ENCODE measurements around the gene ARHGEF11. TPM values are rescaled to one million over a fixed set of nuclear protein-coding genes. Genes with fewer than 3 reads are reported as not detected.

ARHGEF11 gene
- total and polyA plus RNA-seq, 9 of the 15 experiments (the other 6 are each of a cell fraction or from before 2014, with no cell fraction given), result 0.14 to 15.5 (median 9.0) TPM

GRCh38 chr1:156886583-156887281 is 158.8 kb downstream of the ARHGEF11 start (continued):
- TF ChIP-seq PBX2 (CRISPR knock-in tag; IDR thresholded peaks at IDR 0.05; ENCODE audit: low read depth) (no peak), PBX2 (tag; conservative IDR thresholded peaks at IDR 0.05; ENCODE audit: low read depth) (no peak), COPS2 (conservative IDR thresholded peaks at IDR 0.05) (no peak)

DNA sequence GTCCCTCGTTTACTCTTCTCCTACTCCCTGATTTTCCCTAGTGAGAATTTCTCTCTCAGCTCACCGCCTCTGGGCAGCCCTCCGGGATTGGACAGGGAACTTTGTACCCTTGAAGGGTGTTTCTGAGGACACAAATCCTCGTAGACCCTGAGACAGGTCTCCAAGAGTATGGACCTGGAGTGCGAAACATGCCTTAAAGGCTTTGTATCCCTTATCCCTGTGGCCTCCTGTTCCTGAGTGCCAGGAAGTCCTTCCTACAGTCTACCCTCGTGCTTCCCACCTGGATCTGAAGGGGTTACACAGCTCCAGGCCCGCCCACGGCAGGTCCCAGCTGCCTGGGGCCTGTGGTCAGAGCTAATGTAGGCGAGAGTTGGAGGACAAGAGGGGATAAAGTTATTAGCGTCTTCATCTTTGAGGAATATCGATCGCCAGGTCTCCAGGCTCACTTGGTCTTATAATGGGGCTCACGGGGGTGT is 159.6 kb downstream of the ARHGEF11 start:
- Histone ChIP-seq H3K27ac (ENCODE audit: extremely low read depth, low read depth, low read length) (no peak overlapping the region), H3K9ac (ENCODE audit: insufficient read depth in 1 of 2, low read depth in 2 of 2, low read length in 2 of 2) (no peak overlapping the region), H3K4me3 (no peak overlapping the region), H4K20me1 (replicated peaks; ENCODE audit: control insufficient read depth, insufficient read depth, low read length) (no peaks in the 10 kb centered on the region), H3K9me3 (replicated peaks; ENCODE audit: control insufficient read depth, insufficient read depth, low read depth, low read length) (no peaks in the 10 kb centered on the region), H2AFZ (ENCODE audit: low read depth, low read length) (no peak overlapping the region), H3K36me3 (ENCODE audit: control insufficient read depth, insufficient read depth, low read length) (no peaks in the 10 kb centered on the region), H3K27me3 (ENCODE audit: control insufficient read depth in 2 of 2, insufficient read depth in 2 of 2, low read length in 2 of 2) (no peaks in the 10 kb centered on the region), H3K4me1 (replicated peaks in 1 of 2; ENCODE audit: control insufficient read depth in 2 of 2, insufficient read depth in 2 of 2, low read length in 2 of 2) (peaks cover 17 to 20% of the 10 kb centered on the region in 2 experiments; a peak in 4 of 5 replicates), H3K79me2 (ENCODE audit: control insufficient read depth, insufficient read depth, low read length) (no peaks in the 10 kb centered on the region), H3K4me2 (ENCODE audit: insufficient read depth, low read length) (no peak overlapping the region), H3K9me1 (ENCODE audit: control insufficient read depth, insufficient read depth, low read length) (no peaks in the 10 kb centered on the region)
- CTCF ChIA-PET (ENCODE audit: low intra/inter-chr PET ratio), result interaction anchor here (0.6 kb wide), 1 partner anchor 82 kb away, joined by 3 read pairs; no protein-coding TSS in a partner anchor
- POLR2A ChIA-PET, result interaction anchor here (0.5 to 2.1 kb wide), 3 partner anchors 9 to 1906 kb away, joined by 4 to 7 read pairs (median 4); no protein-coding TSS in a partner anchor
- in situ Hi-C loops (cut with MboI), result no loop called here
- DNase-seq (ENCODE audit: extremely low read depth in 1 of 4, low spot score in 3 of 4), result no peak
- no peak for ATAC-seq
- no peak for FAIRE-seq
- no TSS peak for BruUV-seq (replicated peaks)
- WGBS (ENCODE audit: insufficient coverage, low coverage, missing lambda C conversion rate), result 53% methylated on average over 13 of the region's 13 CpGs
- intact Hi-C loops (cut with micrococcal nuclease), result no loop called here
- TF ChIP-seq, protein P1, sequence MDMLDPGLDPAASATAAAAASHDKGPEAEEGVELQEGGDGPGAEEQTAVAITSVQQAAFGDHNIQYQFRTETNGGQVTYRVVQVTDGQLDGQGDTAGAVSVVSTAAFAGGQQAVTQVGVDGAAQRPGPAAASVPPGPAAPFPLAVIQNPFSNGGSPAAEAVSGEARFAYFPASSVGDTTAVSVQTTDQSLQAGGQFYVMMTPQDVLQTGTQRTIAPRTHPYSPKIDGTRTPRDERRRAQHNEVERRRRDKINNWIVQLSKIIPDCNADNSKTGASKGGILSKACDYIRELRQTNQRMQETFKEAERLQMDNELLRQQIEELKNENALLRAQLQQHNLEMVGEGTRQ (CRISPR knock-in tag; IDR thresholded peaks at IDR 0.05), result no peak
- TF ChIP-seq DPF2 (IDR thresholded peaks at IDR 0.05), result no peak
- TF ChIP-seq MEF2D (tag; conservative IDR thresholded peaks at IDR 0.05; ENCODE audit: low read depth), result no peak
- TF ChIP-seq ZNF408 (CRISPR knock-in tag; IDR thresholded peaks at IDR 0.05; ENCODE audit: low read depth), result no peak
- TF ChIP-seq MTA1 (IDR thresholded peaks at IDR 0.05; ENCODE audit: borderline replicate concordance), result no peak
- TF ChIP-seq NEUROD1 (IDR thresholded peaks at IDR 0.05; ENCODE audit: borderline replicate concordance, low read depth, low read length, partially characterized antibody), result no peak
- TF ChIP-seq HNRNPK (IDR thresholded peaks at IDR 0.05; ENCODE audit: low read depth, low read length, poor library complexity, severe bottlenecking), result no peak
- TF ChIP-seq, protein P2, sequence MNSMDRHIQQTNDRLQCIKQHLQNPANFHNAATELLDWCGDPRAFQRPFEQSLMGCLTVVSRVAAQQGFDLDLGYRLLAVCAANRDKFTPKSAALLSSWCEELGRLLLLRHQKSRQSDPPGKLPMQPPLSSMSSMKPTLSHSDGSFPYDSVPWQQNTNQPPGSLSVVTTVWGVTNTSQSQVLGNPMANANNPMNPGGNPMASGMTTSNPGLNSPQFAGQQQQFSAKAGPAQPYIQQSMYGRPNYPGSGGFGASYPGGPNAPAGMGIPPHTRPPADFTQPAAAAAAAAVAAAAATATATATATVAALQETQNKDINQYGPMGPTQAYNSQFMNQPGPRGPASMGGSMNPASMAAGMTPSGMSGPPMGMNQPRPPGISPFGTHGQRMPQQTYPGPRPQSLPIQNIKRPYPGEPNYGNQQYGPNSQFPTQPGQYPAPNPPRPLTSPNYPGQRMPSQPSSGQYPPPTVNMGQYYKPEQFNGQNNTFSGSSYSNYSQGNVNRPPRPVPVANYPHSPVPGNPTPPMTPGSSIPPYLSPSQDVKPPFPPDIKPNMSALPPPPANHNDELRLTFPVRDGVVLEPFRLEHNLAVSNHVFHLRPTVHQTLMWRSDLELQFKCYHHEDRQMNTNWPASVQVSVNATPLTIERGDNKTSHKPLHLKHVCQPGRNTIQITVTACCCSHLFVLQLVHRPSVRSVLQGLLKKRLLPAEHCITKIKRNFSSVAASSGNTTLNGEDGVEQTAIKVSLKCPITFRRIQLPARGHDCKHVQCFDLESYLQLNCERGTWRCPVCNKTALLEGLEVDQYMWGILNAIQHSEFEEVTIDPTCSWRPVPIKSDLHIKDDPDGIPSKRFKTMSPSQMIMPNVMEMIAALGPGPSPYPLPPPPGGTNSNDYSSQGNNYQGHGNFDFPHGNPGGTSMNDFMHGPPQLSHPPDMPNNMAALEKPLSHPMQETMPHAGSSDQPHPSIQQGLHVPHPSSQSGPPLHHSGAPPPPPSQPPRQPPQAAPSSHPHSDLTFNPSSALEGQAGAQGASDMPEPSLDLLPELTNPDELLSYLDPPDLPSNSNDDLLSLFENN (IDR thresholded peaks at IDR 0.05; ENCODE audit: low read depth in 2 of 2, low read length in 2 of 2), result no peak
- no peak for TF ChIP-seq PTBP1 (IDR thresholded peaks at IDR 0.05; ENCODE audit: low read depth, low read length)
- no peak for TF ChIP-seq ZFP30 (CRISPR knock-in tag; IDR thresholded peaks at IDR 0.05; ENCODE audit: borderline replicate concordance)

Data from K562 (cell line).